Spinal cord (tissue), 10 donors: ENCODE measurements around the gene SHPK. TPM values are rescaled to one million over a fixed set of nuclear protein-coding genes. Genes with fewer than 3 reads are reported as not detected.
"Not testable (repeated sequence)": the region's sequence is repeated elsewhere in the genome, so short reads cannot be mapped to it uniquely, and the experiment has no call there.

ENCODE experiments used
- DNase-seq, 6 donors: peaks; one replicate each; pipeline versions ENCODE4 v3.0.0 to v3.0.0-alpha.2; 2013 to 2015; ENCODE audit warnings: low spot score in 6 of 6, low read depth in 4 of 6
- H3K27ac ChIP-seq: one replicate; pipeline ENCODE4 v1.5.1; 2013; ENCODE audit warnings: low read depth, low read length, control low read depth
- H3K27me3 ChIP-seq: one replicate; pipeline ENCODE4 v1.6.1; 2013; ENCODE audit warnings: low read length; ENCODE audit not compliant: control insufficient read depth, insufficient read depth
- H3K36me3 ChIP-seq: one replicate; pipeline ENCODE4 v1.6.1; 2013; ENCODE audit warnings: low read length; ENCODE audit not compliant: control insufficient read depth, insufficient read depth
- H3K4me1 ChIP-seq: one replicate; pipeline ENCODE4 v1.6.1; 2013; ENCODE audit warnings: low read length; ENCODE audit not compliant: control insufficient read depth, insufficient read depth
- H3K4me3 ChIP-seq: one replicate; pipeline ENCODE4 v1.5.1; 2013; ENCODE audit warnings: low read depth, low read length, control low read depth
- H3K9me3 ChIP-seq: one replicate; pipeline ENCODE4 v1.6.1; 2013; ENCODE audit warnings: low read length; ENCODE audit not compliant: control insufficient read depth, insufficient read depth
- WGBS: methylation state at CpG from one replicate; pipeline ENCODE4 v1.1.5; 2013; ENCODE audit warnings: missing lambda C conversion rate; ENCODE audit not compliant: insufficient coverage; 5-methylcytosine and 5-hydroxymethylcytosine counted together
- polyA plus RNA-seq, 2 donors: library from polyadenylated mRNA; unstranded; fragments of 120-200 nt; gene quantifications; one replicate each; pipeline ENCODE4 v1.2.1, GENCODE V29; 2013; ENCODE audit not compliant: insufficient read length in 2 of 2
- total RNA-seq, 2 donors: library from RNA; depleted of rRNA in 1 of 2; stranded (reverse); fragments of 120-200 nt in 1 of 2; fragments of >200 nt in 1 of 2; gene quantifications; one replicate each; pipeline versions ENCODE4 v1.2.3 to v1.2.4, GENCODE V29; 2013 to 2014
- donor health status: healthy.

Gene SHPK
- total and polyA plus RNA-seq, 4 donors: 9.6 to 16.2 (median 14.0) TPM

- H3K4me1 ChIP-seq: peaks cover 28% of the 10 kb centered on the region
- WGBS: 62% methylated on average over 9 of the region's 11 CpGs
- peak in 4 of 6 donors; percentile 3 to 82 (median 12) for DNase-seq
These were observed 41.8 kb downstream of the SHPK start for GRCh38 chr17:3594051-3594800.

GRCh38 chr17:3593384-3593783, 42.7 kb downstream of the SHPK start:
- 96% methylated on average over 5 of the region's 5 CpGs for WGBS
- Histone ChIP-seq H3K27me3 (no peaks in the 10 kb centered on the region), H3K36me3 (peaks cover 67% of the 10 kb centered on the region), H3K27ac (no peak overlapping the region), H3K9me3 (no peaks in the 10 kb centered on the region), H3K4me3 (no peak overlapping the region), H3K4me1 (peaks cover 28% of the 10 kb centered on the region)
- no peak for DNase-seq

More at GRCh38 chr17:3594051-3594800, 41.8 kb downstream of the SHPK start:
- peaks cover 58% of the 10 kb centered on the region for H3K36me3 ChIP-seq
- no peak overlapping the region for H3K27ac ChIP-seq
- no peaks in the 10 kb centered on the region for H3K9me3 ChIP-seq
- H3K4me3 ChIP-seq: no peak overlapping the region
- H3K27me3 ChIP-seq: no peaks in the 10 kb centered on the region

- peaks cover 70% of the 10 kb centered on the region for H3K36me3 ChIP-seq
- DNase-seq: no peak
- 96% methylated on average over 13 of the region's 15 CpGs for WGBS
These were observed 43.7 kb downstream of the SHPK start for GRCh38 chr17:3592216-3592860.

GRCh38 chr17:3590768-3591167, 45.3 kb downstream of the SHPK start:
- no peak for DNase-seq
- 88% methylated on average over 15 of the region's 15 CpGs for WGBS

More at GRCh38 chr17:3592216-3592860, 43.7 kb downstream of the SHPK start:
- Histone ChIP-seq H3K4me1 (peaks cover 28% of the 10 kb centered on the region), H3K9me3 (no peaks in the 10 kb centered on the region), H3K27me3 (no peaks in the 10 kb centered on the region), H3K27ac (no peak overlapping the region), H3K4me3 (no peak overlapping the region)

GRCh38 chr17:3590231-3590630, 45.8 kb downstream of the SHPK start:
- Histone ChIP-seq H3K4me3 (no peak overlapping the region), H3K36me3 (peaks cover 77% of the 10 kb centered on the region), H3K4me1 (peaks cover 18% of the 10 kb centered on the region), H3K27me3 (no peaks in the 10 kb centered on the region), H3K9me3 (no peaks in the 10 kb centered on the region), H3K27ac (no peak overlapping the region)
- no peak for DNase-seq
- WGBS: 95% methylated on average over 15 of the region's 15 CpGs

More at GRCh38 chr17:3590768-3591167, 45.3 kb downstream of the SHPK start:
- H3K27ac ChIP-seq: no peak overlapping the region
- H3K27me3 ChIP-seq: no peaks in the 10 kb centered on the region
- no peaks in the 10 kb centered on the region for H3K9me3 ChIP-seq
- H3K4me3 ChIP-seq: no peak overlapping the region
- peaks cover 20% of the 10 kb centered on the region for H3K4me1 ChIP-seq
- H3K36me3 ChIP-seq: peaks cover 72% of the 10 kb centered on the region

DNA sequence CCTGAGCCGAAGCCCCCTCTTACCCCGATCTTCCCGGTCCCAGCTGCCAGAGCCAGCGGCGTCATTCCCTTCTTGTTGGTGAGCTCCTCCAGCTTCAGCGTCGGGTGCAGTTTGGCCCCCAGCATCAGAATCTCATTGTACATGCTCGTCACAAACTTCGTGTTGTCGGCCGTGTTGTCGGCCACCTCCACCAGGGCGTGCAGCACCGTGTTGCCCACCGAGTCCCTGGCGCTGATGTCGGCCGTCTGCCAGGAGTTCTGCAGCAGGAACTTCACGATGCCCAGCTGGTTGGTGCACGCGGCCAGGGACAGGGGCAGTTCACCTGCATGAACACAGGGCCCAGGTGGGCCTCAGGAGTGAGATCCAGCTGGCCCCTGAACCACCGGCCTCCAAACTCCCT, 46.3 kb downstream of the SHPK start:
- 94% methylated on average over 22 of the region's 22 CpGs for WGBS
- Histone ChIP-seq H3K4me1 (peaks cover 14% of the 10 kb centered on the region), H3K4me3 (no peak overlapping the region), H3K27me3 (no peaks in the 10 kb centered on the region), H3K27ac (no peak overlapping the region), H3K36me3 (peaks cover 80% of the 10 kb centered on the region), H3K9me3 (no peaks in the 10 kb centered on the region)
- DNase-seq: no peak

- WGBS: 96% methylated on average over 15 of the region's 17 CpGs
- Histone ChIP-seq H3K36me3 (peaks cover 79% of the 10 kb centered on the region), H3K27me3 (no peaks in the 10 kb centered on the region), H3K9me3 (no peaks in the 10 kb centered on the region), H3K4me1 (no peaks in the 10 kb centered on the region), H3K4me3 (no peak overlapping the region), H3K27ac (no peak overlapping the region)
- DNase-seq: no peak
These were observed 50.2 kb downstream of the SHPK start for GRCh38 chr17:3585826-3586225.

- Histone ChIP-seq H3K9me3 (no peaks in the 10 kb centered on the region), H3K27ac (no peak overlapping the region), H3K36me3 (peaks cover 71% of the 10 kb centered on the region), H3K4me3 (no peak overlapping the region), H3K27me3 (no peaks in the 10 kb centered on the region), H3K4me1 (no peaks in the 10 kb centered on the region)
- 98% methylated on average over 6 of the region's 9 CpGs for WGBS
- DNase-seq: no peak
These were observed 52.6 kb downstream of the SHPK start for GRCh38 chr17:3583456-3583855.

- Histone ChIP-seq H3K4me1 (no peaks in the 10 kb centered on the region), H3K4me3 (no peak overlapping the region), H3K27me3 (no peaks in the 10 kb centered on the region), H3K27ac (no peak overlapping the region), H3K36me3 (peaks cover 66% of the 10 kb centered on the region), H3K9me3 (no peaks in the 10 kb centered on the region)
- DNase-seq: no peak
- WGBS: 98% methylated on average over 8 of the region's 9 CpGs
These were observed 53.1 kb downstream of the SHPK start for GRCh38 chr17:3582915-3583314.

- 81% methylated on average over 3 of the region's 4 CpGs for WGBS
- not testable (repeated sequence) for H3K4me1 ChIP-seq, H3K4me3 ChIP-seq, H3K27me3 ChIP-seq, DNase-seq, H3K27ac ChIP-seq, H3K9me3 ChIP-seq
- peaks cover 46% of the 10 kb centered on the region for H3K36me3 ChIP-seq
These were observed 57.4 kb downstream of the SHPK start for GRCh38 chr17:3578667-3579066.
